ENCODE data around the gene RNF181. TPM values are rescaled to one million over a fixed set of nuclear protein-coding genes. Genes with fewer than 3 reads are reported as not detected.

Gene RNF181
- total RNA-seq, 4 donors from 2014 or later, result 73.4 to 182 (median 134) TPM

DNA sequence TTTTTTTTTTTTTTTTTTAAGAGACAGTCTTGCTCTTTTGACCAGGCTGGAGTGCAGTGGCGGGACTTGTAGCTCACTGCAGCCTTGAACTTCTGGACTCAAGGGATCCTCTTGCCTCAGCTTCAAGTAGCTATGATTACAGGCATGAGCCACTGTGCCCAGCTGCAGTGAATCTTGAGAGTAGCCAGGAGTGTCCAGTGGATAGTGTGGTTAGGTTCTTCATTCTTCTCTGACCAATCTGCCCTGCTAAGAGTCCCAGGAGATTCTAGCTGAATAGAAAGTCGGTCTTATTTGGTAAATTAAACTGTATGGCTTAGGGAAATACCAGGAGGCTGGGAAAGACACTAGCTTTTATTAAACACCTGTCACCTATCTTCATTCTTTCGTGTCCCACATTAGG is 35.8 kb downstream of the RNF181 start:
- no peak for DNase-seq
- Histone ChIP-seq H3K4me3 (no peak overlapping the region), H3K36me3 (peaks cover 0 to 96% (median 5%) of the 10 kb centered on the region in 3 donors), H3K4me1 (no peaks in the 10 kb centered on the region), H3K27me3 (no peaks in the 10 kb centered on the region), H3K9me3 (no peaks in the 10 kb centered on the region), H3K27ac (no peak overlapping the region)
- no peak for TF ChIP-seq POLR2A (IDR thresholded peaks at IDR 0.05)
- TF ChIP-seq, protein P1, sequence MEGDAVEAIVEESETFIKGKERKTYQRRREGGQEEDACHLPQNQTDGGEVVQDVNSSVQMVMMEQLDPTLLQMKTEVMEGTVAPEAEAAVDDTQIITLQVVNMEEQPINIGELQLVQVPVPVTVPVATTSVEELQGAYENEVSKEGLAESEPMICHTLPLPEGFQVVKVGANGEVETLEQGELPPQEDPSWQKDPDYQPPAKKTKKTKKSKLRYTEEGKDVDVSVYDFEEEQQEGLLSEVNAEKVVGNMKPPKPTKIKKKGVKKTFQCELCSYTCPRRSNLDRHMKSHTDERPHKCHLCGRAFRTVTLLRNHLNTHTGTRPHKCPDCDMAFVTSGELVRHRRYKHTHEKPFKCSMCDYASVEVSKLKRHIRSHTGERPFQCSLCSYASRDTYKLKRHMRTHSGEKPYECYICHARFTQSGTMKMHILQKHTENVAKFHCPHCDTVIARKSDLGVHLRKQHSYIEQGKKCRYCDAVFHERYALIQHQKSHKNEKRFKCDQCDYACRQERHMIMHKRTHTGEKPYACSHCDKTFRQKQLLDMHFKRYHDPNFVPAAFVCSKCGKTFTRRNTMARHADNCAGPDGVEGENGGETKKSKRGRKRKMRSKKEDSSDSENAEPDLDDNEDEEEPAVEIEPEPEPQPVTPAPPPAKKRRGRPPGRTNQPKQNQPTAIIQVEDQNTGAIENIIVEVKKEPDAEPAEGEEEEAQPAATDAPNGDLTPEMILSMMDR (IDR thresholded peaks at IDR 0.05), result no peak

DNA sequence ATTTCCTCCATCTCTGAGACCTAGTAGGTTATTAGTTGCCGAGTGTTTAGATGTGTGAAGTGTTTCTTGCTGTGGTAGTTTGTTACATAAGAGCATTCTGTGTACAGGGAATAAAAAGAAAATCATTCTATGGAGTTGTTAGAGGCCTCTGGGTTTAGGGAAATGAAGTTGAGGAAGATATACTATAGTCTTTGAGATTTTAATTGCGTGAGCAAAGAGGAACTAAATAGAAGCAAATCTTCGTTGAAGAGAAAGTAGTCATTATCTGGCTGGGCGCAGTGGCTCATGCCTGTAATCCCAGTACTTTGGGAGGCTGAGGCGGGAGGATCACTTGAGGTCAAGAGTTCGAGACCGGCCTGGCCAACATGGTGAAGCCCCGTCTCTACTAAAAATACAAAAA is 39.5 kb downstream of the RNF181 start:
- no peaks in the 10 kb centered on the region for H3K4me1 ChIP-seq
- no peaks in the 10 kb centered on the region for H3K9me3 ChIP-seq
- no peak overlapping the region for H3K27ac ChIP-seq
- peaks cover 0 to 95% (median 5%) of the 10 kb centered on the region in 3 donors for H3K36me3 ChIP-seq
- TF ChIP-seq POLR2A (IDR thresholded peaks at IDR 0.05), result no peak
- TF ChIP-seq, protein P1 (IDR thresholded peaks at IDR 0.05), result no peak
- H3K27me3 ChIP-seq, result no peaks in the 10 kb centered on the region
- no peak for DNase-seq
- no peak overlapping the region for H3K4me3 ChIP-seq

DNA sequence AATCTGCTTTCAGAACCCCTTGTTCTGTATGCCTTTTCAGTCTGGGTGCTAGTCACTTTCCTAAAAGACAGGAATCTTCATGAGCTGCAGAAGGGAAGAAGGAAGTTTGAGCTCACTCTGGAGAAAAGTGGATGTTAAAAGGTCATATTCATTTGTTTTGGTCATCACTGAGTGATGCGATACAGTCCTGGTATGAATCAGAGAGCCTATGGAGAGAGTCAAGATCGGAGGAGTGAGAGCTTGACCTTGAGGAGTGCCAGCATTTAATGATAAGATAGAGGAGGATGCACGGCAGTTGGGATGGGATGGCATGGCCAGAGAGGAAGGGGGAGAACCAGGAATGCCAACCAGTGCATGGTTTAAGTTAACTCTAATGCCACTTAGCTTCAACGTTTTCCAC is 40.1 kb downstream of the RNF181 start:
- TF ChIP-seq, protein P1 (IDR thresholded peaks at IDR 0.05), result no peak
- no peak for TF ChIP-seq POLR2A (IDR thresholded peaks at IDR 0.05)

DNA sequence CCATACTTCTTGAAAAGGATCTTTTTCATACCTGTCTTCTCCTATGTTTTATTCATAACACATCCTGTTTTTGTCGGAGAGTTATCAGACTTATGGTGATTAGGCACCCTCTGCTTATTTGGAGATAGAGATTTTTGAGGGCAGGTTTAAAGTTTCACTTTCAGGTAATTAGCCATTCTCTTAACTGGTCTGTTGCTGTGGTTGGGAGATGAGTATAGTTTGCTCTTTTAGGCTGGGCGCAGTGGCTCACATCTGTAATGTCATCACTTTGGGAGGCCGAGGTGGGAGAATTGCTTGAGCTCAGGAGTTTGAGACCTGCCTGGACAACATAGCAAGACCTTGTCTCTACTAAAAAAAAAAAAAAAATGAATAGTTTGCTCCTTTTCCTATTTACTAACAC is 47.2 kb downstream of the RNF181 start:
- H3K4me3 ChIP-seq, result no peak overlapping the region
- H3K4me1 ChIP-seq, result no peaks in the 10 kb centered on the region
- no peaks in the 10 kb centered on the region for H3K9me3 ChIP-seq
- no peaks in the 10 kb centered on the region for H3K27me3 ChIP-seq
- H3K27ac ChIP-seq, result no peak overlapping the region
- H3K36me3 ChIP-seq, result peaks cover 0 to 100% (median 0%) of the 10 kb centered on the region in 3 donors
- no peak for DNase-seq
- TF ChIP-seq, protein P1 (IDR thresholded peaks at IDR 0.05), result no peak
- no peak for TF ChIP-seq POLR2A (IDR thresholded peaks at IDR 0.05)

More for the DNA sequence above, 40.1 kb downstream of the RNF181 start:
- peaks cover 0 to 95% (median 5%) of the 10 kb centered on the region in 3 donors for H3K36me3 ChIP-seq
- no peaks in the 10 kb centered on the region for H3K27me3 ChIP-seq
- no peaks in the 10 kb centered on the region for H3K9me3 ChIP-seq
- H3K27ac ChIP-seq, result no peak overlapping the region
- no peak for DNase-seq
- H3K4me3 ChIP-seq, result no peak overlapping the region
- H3K4me1 ChIP-seq, result no peaks in the 10 kb centered on the region

DNA sequence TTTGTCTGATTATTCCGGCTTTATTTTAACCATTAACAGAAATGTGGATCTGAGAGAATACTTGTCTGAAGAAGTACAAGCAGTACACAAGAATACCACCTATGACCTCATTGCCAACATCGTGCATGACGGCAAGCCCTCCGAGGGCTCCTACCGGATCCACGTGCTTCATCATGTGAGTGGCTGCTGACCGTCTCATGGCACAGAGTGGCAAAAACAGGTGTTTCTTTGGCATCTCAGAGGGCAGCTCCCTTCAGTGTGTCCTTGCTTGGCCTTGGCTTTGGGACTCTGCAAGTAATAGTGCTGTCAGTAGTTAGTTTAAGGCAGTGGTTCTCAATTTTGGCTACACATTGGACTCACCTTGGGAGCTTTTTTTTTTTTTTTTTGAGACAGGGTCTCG is 49.4 kb downstream of the RNF181 start:
- no peak overlapping the region for H3K27ac ChIP-seq

More for the DNA sequence above, 49.4 kb downstream of the RNF181 start:
- H3K27me3 ChIP-seq, result no peaks in the 10 kb centered on the region
- H3K36me3 ChIP-seq, result peaks cover 0 to 100% (median 0%) of the 10 kb centered on the region in 3 donors
- no peak overlapping the region for H3K4me3 ChIP-seq
- TF ChIP-seq, protein P1 (IDR thresholded peaks at IDR 0.05), result no peak
- TF ChIP-seq POLR2A (IDR thresholded peaks at IDR 0.05), result no peak
- no peak for DNase-seq
- H3K9me3 ChIP-seq, result no peaks in the 10 kb centered on the region
- H3K4me1 ChIP-seq, result no peaks in the 10 kb centered on the region

All from Peyer's patch (tissue), 4 donors.